ENCODE results near the gene CACNG7. TPM values are rescaled to one million over a fixed set of nuclear protein-coding genes. Genes with fewer than 3 reads are reported as not detected.

Gene CACNG7
- total and polyA plus RNA-seq, 4 donors = not detected

DNA sequence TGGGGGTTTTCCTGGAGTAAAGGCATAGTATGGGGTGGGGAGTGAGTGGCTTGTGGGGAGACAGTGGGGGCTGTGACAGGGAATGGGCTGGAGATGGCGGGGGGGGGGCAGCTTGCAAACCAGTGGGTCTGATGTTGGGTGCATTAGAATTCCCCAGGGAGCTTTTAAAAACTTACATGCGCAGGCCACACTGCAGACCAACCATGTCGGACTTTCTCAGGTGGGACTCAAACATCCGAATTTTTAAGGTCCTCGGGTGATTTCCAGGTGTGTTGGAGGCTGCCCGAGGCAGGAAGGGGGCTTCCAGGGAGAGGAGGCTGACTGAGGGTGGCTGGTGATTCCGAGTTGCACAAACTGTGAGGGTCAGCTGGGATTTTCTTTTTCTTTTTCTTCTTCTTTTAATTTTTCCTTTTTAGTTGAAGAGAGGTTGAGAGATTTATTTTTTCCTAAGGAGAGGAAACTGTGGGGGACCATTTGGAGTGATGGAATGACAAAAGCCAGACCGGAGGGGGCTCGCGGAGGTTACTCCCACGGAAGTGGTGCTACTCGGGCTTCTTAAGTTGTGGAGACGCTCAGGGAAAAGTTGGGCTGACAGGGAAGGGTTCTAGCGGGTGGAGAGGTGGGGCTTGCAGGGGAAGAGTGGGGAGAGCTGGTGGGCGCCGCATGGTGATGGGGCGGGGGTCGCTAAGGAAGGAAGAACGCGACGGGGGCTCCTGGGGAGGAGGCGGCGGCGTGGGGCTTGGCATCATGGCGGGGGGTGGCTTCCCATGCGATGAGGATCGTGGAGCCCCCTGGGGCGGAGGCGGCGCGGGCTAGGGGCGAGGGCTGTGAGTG lies 52.7 kb downstream of the CACNG7 start:
- H3K4me3 ChIP-seq (ENCODE audit: low read depth in 1 of 3, low read length in 3 of 3) = no peak overlapping the region
- H3K27ac ChIP-seq (ENCODE audit: low read depth in 1 of 2, low read length in 2 of 2) = no peak overlapping the region
- 4% methylated on average over 32 of the region's 32 CpGs for WGBS
- no peaks in the 10 kb centered on the region for H3K36me3 ChIP-seq (ENCODE audit: control insufficient read depth in 4 of 4, insufficient read depth in 3 of 4, low read depth in 1 of 4, low read length in 3 of 4)
- peaks cover 6 to 16% (median 10%) of the 10 kb centered on the region in 4 donors for H3K27me3 ChIP-seq (ENCODE audit: control insufficient read depth in 4 of 4, insufficient read depth in 4 of 4, low read length in 3 of 4)
- DNase-seq (ENCODE audit: low spot score) = no peak
- H3K9me3 ChIP-seq (ENCODE audit: control insufficient read depth in 4 of 4, low read length in 3 of 4) = no peaks in the 10 kb centered on the region
- H3K4me1 ChIP-seq (ENCODE audit: control insufficient read depth in 4 of 4, insufficient read depth in 4 of 4, low read length in 3 of 4) = no peaks in the 10 kb centered on the region
- TF ChIP-seq NR2F2 (IDR thresholded peaks at IDR 0.05) (no peak), FOXA2 (IDR thresholded peaks at IDR 0.05) (no peak), FOXA1 (IDR thresholded peaks at IDR 0.05) (no peak), HNF4G (IDR thresholded peaks at IDR 0.05) (no peak), EGR1 (IDR thresholded peaks at IDR 0.05; ENCODE audit: low read depth in 2 of 2) (no peak), JUND (IDR thresholded peaks at IDR 0.05) (no peak), SP1 (IDR thresholded peaks at IDR 0.05) (no peak)
- TF ChIP-seq, protein P1, sequence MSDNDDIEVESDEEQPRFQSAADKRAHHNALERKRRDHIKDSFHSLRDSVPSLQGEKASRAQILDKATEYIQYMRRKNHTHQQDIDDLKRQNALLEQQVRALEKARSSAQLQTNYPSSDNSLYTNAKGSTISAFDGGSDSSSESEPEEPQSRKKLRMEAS (IDR thresholded peaks at IDR 0.05) = no peak
- TF ChIP-seq, protein P2, sequence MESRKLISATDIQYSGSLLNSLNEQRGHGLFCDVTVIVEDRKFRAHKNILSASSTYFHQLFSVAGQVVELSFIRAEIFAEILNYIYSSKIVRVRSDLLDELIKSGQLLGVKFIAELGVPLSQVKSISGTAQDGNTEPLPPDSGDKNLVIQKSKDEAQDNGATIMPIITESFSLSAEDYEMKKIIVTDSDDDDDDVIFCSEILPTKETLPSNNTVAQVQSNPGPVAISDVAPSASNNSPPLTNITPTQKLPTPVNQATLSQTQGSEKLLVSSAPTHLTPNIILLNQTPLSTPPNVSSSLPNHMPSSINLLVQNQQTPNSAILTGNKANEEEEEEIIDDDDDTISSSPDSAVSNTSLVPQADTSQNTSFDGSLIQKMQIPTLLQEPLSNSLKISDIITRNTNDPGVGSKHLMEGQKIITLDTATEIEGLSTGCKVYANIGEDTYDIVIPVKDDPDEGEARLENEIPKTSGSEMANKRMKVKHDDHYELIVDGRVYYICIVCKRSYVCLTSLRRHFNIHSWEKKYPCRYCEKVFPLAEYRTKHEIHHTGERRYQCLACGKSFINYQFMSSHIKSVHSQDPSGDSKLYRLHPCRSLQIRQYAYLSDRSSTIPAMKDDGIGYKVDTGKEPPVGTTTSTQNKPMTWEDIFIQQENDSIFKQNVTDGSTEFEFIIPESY (IDR thresholded peaks at IDR 0.05) = no peak
- no peak overlapping the region for H3K9ac ChIP-seq (ENCODE audit: low read depth in 1 of 2, low read length in 2 of 2)

DNA sequence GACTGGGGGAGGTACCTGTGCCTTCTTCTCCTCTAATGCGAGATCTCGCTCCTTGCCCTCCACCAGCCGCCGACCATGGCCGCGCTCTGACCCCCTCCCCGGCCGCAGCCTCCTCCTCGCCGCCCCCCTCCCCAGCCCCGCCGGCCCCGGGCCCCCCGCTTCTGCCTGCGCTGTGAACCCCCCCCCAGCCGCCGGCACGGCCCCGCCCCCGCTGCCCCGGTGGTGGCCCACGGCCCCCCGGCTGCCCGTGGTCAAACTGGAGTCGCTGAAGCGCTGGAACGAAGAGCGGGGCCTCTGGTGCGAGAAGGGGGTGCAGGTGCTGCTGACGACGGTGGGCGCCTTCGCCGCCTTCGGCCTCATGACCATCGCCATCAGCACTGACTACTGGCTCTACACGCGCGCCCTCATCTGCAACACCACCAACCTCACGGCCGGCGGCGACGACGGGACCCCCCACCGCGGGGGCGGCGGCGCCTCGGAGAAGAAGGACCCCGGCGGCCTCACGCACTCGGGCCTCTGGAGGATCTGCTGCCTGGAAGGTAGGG lies 53.9 kb downstream of the CACNG7 start, which contains the start of gene CACNG8:
CACNG8 (plus strand) TSS at position 51 of the 545 bp plus-strand sequence.
- DNase-seq (ENCODE audit: low spot score) = no peak
- Histone ChIP-seq H3K9ac (ENCODE audit: low read depth in 1 of 2, low read length in 2 of 2) (no peak within 1 kb of the TSS), H3K36me3 (ENCODE audit: control insufficient read depth in 4 of 4, insufficient read depth in 3 of 4, low read depth in 1 of 4, low read length in 3 of 4) (no peaks in the 10 kb centered on the region), H3K4me1 (ENCODE audit: control insufficient read depth in 4 of 4, insufficient read depth in 4 of 4, low read length in 3 of 4) (no peaks in the 10 kb centered on the region), H3K9me3 (ENCODE audit: control insufficient read depth in 4 of 4, low read length in 3 of 4) (no peaks in the 10 kb centered on the region), H3K27ac (ENCODE audit: low read depth in 1 of 2, low read length in 2 of 2) (no peak within 1 kb of the TSS), H3K27me3 (ENCODE audit: control insufficient read depth in 4 of 4, insufficient read depth in 4 of 4, low read length in 3 of 4) (peaks cover 3 to 11% (median 7%) of the 10 kb centered on the region in 4 donors), H3K4me3 (ENCODE audit: low read depth in 1 of 3, low read length in 3 of 3) (no peak within 1 kb of the TSS)
- TF ChIP-seq, protein P3, sequence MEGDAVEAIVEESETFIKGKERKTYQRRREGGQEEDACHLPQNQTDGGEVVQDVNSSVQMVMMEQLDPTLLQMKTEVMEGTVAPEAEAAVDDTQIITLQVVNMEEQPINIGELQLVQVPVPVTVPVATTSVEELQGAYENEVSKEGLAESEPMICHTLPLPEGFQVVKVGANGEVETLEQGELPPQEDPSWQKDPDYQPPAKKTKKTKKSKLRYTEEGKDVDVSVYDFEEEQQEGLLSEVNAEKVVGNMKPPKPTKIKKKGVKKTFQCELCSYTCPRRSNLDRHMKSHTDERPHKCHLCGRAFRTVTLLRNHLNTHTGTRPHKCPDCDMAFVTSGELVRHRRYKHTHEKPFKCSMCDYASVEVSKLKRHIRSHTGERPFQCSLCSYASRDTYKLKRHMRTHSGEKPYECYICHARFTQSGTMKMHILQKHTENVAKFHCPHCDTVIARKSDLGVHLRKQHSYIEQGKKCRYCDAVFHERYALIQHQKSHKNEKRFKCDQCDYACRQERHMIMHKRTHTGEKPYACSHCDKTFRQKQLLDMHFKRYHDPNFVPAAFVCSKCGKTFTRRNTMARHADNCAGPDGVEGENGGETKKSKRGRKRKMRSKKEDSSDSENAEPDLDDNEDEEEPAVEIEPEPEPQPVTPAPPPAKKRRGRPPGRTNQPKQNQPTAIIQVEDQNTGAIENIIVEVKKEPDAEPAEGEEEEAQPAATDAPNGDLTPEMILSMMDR (IDR thresholded peaks at IDR 0.05; ENCODE audit: low read depth, low read length, missing input control) = no peak
- no peak for TF ChIP-seq SP1 (IDR thresholded peaks at IDR 0.05)
- no peak for TF ChIP-seq YY1 (IDR thresholded peaks at IDR 0.05)
- 7% methylated on average over 55 of the region's 55 CpGs for WGBS

GRCh38 chr19:53965091-53965490 lies 56.0 kb downstream of the CACNG7 start:
- Histone ChIP-seq H3K4me1 (ENCODE audit: control insufficient read depth in 4 of 4, insufficient read depth in 4 of 4, low read length in 3 of 4) (no peaks in the 10 kb centered on the region), H3K4me3 (ENCODE audit: low read depth in 1 of 3, low read length in 3 of 3) (no peak overlapping the region), H3K9me3 (ENCODE audit: control insufficient read depth in 4 of 4, low read length in 3 of 4) (no peaks in the 10 kb centered on the region), H3K36me3 (ENCODE audit: control insufficient read depth in 4 of 4, insufficient read depth in 3 of 4, low read depth in 1 of 4, low read length in 3 of 4) (no peaks in the 10 kb centered on the region), H3K9ac (ENCODE audit: low read depth in 1 of 2, low read length in 2 of 2) (no peak overlapping the region), H3K27ac (ENCODE audit: low read depth in 1 of 2, low read length in 2 of 2) (no peak overlapping the region), H3K27me3 (ENCODE audit: control insufficient read depth in 4 of 4, insufficient read depth in 4 of 4, low read length in 3 of 4) (peaks cover 3 to 7% (median 5%) of the 10 kb centered on the region in 4 donors)
- DNase-seq (ENCODE audit: low spot score) = no peak
- 58% methylated on average over 11 of the region's 11 CpGs for WGBS
- TF ChIP-seq FOXA1 (IDR thresholded peaks at IDR 0.05) (no peak), REST (IDR thresholded peaks at IDR 0.05) (no peak), HNF4G (IDR thresholded peaks at IDR 0.05) (no peak), EGR1 (IDR thresholded peaks at IDR 0.05; ENCODE audit: low read depth in 2 of 2) (no peak), ATF3 (IDR thresholded peaks at IDR 0.05) (no peak), RAD21 (IDR thresholded peaks at IDR 0.05) (no peak), JUND (IDR thresholded peaks at IDR 0.05) (no peak), NR2F2 (IDR thresholded peaks at IDR 0.05) (no peak), FOXA2 (IDR thresholded peaks at IDR 0.05) (no peak), SP1 (IDR thresholded peaks at IDR 0.05) (no peak)
- TF ChIP-seq, protein P1 (IDR thresholded peaks at IDR 0.05) = no peak
- TF ChIP-seq, protein P3 (IDR thresholded peaks at IDR 0.05; ENCODE audit: low read depth, low read length, missing input control) = no peak
